Ovary (tissue), 9 donors: ENCODE measurements around the gene DIS3L2. TPM values are rescaled to one million over a fixed set of nuclear protein-coding genes. Genes with fewer than 3 reads are reported as not detected.
"Not testable (repeated sequence)": the region's sequence is repeated elsewhere in the genome, so short reads cannot be mapped to it uniquely, and the experiment has no call there.

Source experiments
- DNase-seq, 5 donors: peaks; one replicate each; pipeline ENCODE4 v3.0.0-alpha.2; 2019 to 2020
- H3K27ac ChIP-seq, 2 donors: fragments of 200-600 bp; one replicate each; pipeline versions ENCODE4 v1.5.1 to v1.8.0; 2019 to 2022
- H3K27me3 ChIP-seq: fragments of 200-600 bp; one replicate; pipeline ENCODE4 v1.8.0; 2022
- H3K36me3 ChIP-seq: fragments of 200-600 bp; sonication (generic); one replicate; pipeline ENCODE4 v1.5.1; 2019
- H3K4me1 ChIP-seq: one replicate; pipeline ENCODE4 v1.8.1; 2013; ENCODE audit warnings: mild to moderate bottlenecking, moderate library complexity; ENCODE audit not compliant: insufficient read depth
- H3K4me3 ChIP-seq: fragments of 200-600 bp; sonication (generic); one replicate; pipeline ENCODE4 v1.5.1; 2017
- H3K9me3 ChIP-seq, 2 donors: fragments of 200-600 bp in 1 of 2; sonication (generic) in 1 of 2; one replicate each; pipeline versions ENCODE4 v1.5.1 to v1.8.1; 2013 to 2019; ENCODE audit warnings: mild to moderate bottlenecking in 1 of 2, moderate library complexity in 1 of 2
- CTCF ChIP-seq, 3 donors: fragments of 450-650 bp in 2 of 3; fragments of 200-600 bp in 1 of 3; IDR thresholded peaks; one replicate each; pipeline versions ENCODE4 v1.5.1 to v1.8.0; 2016 to 2022; ENCODE audit warnings: antibody characterized with exemption in 3 of 3, mild to moderate bottlenecking in 1 of 3
- EP300 ChIP-seq: sonication (generic); formaldehyde crosslinking; IDR thresholded peaks from one replicate; pipeline ENCODE4 v1.6.1; 2017; ENCODE audit warnings: antibody characterized with exemption
- POLR2A ChIP-seq: fragments of 450-650 bp; IDR thresholded peaks from one replicate; pipeline ENCODE4 v1.6.1; 2017; ENCODE audit warnings: antibody characterized with exemption, mild to moderate bottlenecking, moderate library complexity
- WGBS, 3 donors: extraction: QIAGEN DNeasy Blood & Tissue Kit in 1 of 3; methylation state at CpG; one replicate each; pipeline versions ENCODE4 v1.1.5 to v1.1.7; 2013 to 2017; 5-methylcytosine and 5-hydroxymethylcytosine counted together
- intact Hi-C, 4 donors: fragments of 100-400 bp; cut with DNase I; formaldehyde crosslinking; loops; one replicate each; pipeline versions ENCODE4 v1.11.0 to v1.15.1; 2022 to 2023
- polyA plus RNA-seq, 2 donors: library from polyadenylated mRNA; stranded (reverse); fragments of 200-250 nt in 1 of 2; fragments of 350-450 nt in 1 of 2; fragmentation: Illumina TruSeq in 1 of 2; extraction: RNeasy Lipid Tissue Mini Kit (QIAGEN cat#74804) in 1 of 2; gene quantifications; one replicate each; pipeline ENCODE4 v1.2.3, GENCODE V29; 2013 to 2014
- total RNA-seq, 7 donors: library from RNA; depleted of rRNA in 2 of 7; stranded (reverse); fragments of >200 nt in 2 of 7; fragmentation: NEBNext Ultra II Directional in 3 of 7; extraction: Animal tissue kit (Norgen Biotek cat#: 25700) in 3 of 7; gene quantifications; one replicate each; pipeline versions ENCODE4 v1.1.0 to v1.2.4, GENCODE V29; 2016 to 2023
- donor health status: DM: no; HTN: no; CAD: no; lungs with moderate emphysema.
- donor health status: DM: no; HTN: no; CAD: no.
- donor health status: Bipolar disorder and iron deficiency.
- donor health status: DM: yes; HTN: yes; CAD: no.
- donor health status: DM: no; HTN: no; CAD: no.
- donor health status: DM: yes; HTN: yes; CAD: no.

DIS3L2 gene
- total and polyA plus RNA-seq, 9 donors = 18.2 to 52.0 (median 32.8) TPM

GRCh38 chr2:231946241-231946814, 15.2 kb upstream of the DIS3L2 start:
- Histone ChIP-seq H3K9me3 (no peaks in the 10 kb centered on the region), H3K27me3 (no peaks in the 10 kb centered on the region), H3K4me3 (no peak overlapping the region), H3K36me3 (no peaks in the 10 kb centered on the region), H3K4me1 (no peaks in the 10 kb centered on the region), H3K27ac (no peak overlapping the region)
- intact Hi-C loops = no loop called here
- TF ChIP-seq EP300 (no peak), CTCF (IDR thresholded peaks at IDR 0.05) (no peak), POLR2A (no peak)
- no peak for DNase-seq
- 86 to 89% (median 88%) methylated on average over 15 of the region's 15 CpGs for WGBS, 3 donors

- H3K4me3 ChIP-seq, DNase-seq, H3K27me3 ChIP-seq, H3K36me3 ChIP-seq, H3K27ac ChIP-seq, intact Hi-C loops, H3K4me1 ChIP-seq, H3K9me3 ChIP-seq: not testable (repeated sequence)
- 59 to 63% (median 61%) methylated on average over 11 of the region's 11 CpGs for WGBS, 3 donors
Observed at GRCh38 chr2:231947112-231947511, 14.4 kb upstream of the DIS3L2 start.

- no peak overlapping the region for H3K27ac ChIP-seq
- no peaks in the 10 kb centered on the region for H3K4me1 ChIP-seq
- TF ChIP-seq CTCF (IDR thresholded peaks at IDR 0.05) = no peak
- no peak for TF ChIP-seq POLR2A
- TF ChIP-seq EP300 = no peak
- no peak overlapping the region for H3K4me3 ChIP-seq
- no peak for DNase-seq
- no peaks in the 10 kb centered on the region for H3K9me3 ChIP-seq
- 84 to 89% (median 88%) methylated on average over 7 of the region's 7 CpGs for WGBS, 3 donors
- no peaks in the 10 kb centered on the region for H3K27me3 ChIP-seq
- intact Hi-C loops = no loop called here
- H3K36me3 ChIP-seq = no peaks in the 10 kb centered on the region
Observed at GRCh38 chr2:231947694-231948093, 13.8 kb upstream of the DIS3L2 start.

- intact Hi-C loops = no loop called here
- Histone ChIP-seq H3K27me3 (no peaks in the 10 kb centered on the region), H3K9me3 (no peaks in the 10 kb centered on the region), H3K36me3 (no peaks in the 10 kb centered on the region), H3K4me1 (no peaks in the 10 kb centered on the region), H3K27ac (no peak overlapping the region), H3K4me3 (no peak overlapping the region)
- 61 to 93% (median 92%) methylated on average over 2 of the region's 2 CpGs for WGBS, 3 donors
- DNase-seq = no peak
- TF ChIP-seq POLR2A (no peak), CTCF (IDR thresholded peaks at IDR 0.05) (no peak), EP300 (no peak)
Observed at GRCh38 chr2:231951452-231952035, 10.0 kb upstream of the DIS3L2 start.

GRCh38 chr2:231955758-231956472, 5.6 kb upstream of the DIS3L2 start:
- no peaks in the 10 kb centered on the region for H3K36me3 ChIP-seq
- WGBS, 3 donors = 92 to 95% (median 93%) methylated on average over 8 of the region's 8 CpGs
- no peak for TF ChIP-seq CTCF (IDR thresholded peaks at IDR 0.05)
- TF ChIP-seq POLR2A = no peak
- TF ChIP-seq EP300 = no peak
- peaks cover 3% of the 10 kb centered on the region for H3K4me1 ChIP-seq
- intact Hi-C loops = no loop called here
- H3K4me3 ChIP-seq = no peak overlapping the region
- no peak for DNase-seq
- H3K27me3 ChIP-seq = no peaks in the 10 kb centered on the region
- H3K27ac ChIP-seq = no peak overlapping the region
- H3K9me3 ChIP-seq = no peaks in the 10 kb centered on the region
